Left ventricle myocardium inferior (tissue), 1 donor: ENCODE data around the gene B3GAT3. TPM values are rescaled to one million over a fixed set of nuclear protein-coding genes. Genes with fewer than 3 reads are reported as not detected.

ENCODE experiments used
- DNase-seq: peaks from one replicate; pipeline ENCODE4 v3.0.0-alpha.2; 2020
- H3K27ac ChIP-seq: fragments of 200-600 bp; replicated peaks from 2 replicates; pipeline ENCODE4 v1.8.0; 2021
- H3K27me3 ChIP-seq: fragments of 200-600 bp; 2 replicates; pipeline ENCODE4 v1.8.0; 2021; ENCODE audit warnings: low read depth
- H3K36me3 ChIP-seq: fragments of 200-600 bp; 2 replicates; pipeline ENCODE4 v1.8.0; 2021
- H3K4me1 ChIP-seq: fragments of 200-600 bp; 2 replicates; pipeline ENCODE4 v1.8.0; 2021
- H3K4me3 ChIP-seq: fragments of 200-600 bp; 2 replicates; pipeline ENCODE4 v1.8.0; 2021; ENCODE audit warnings: mild to moderate bottlenecking, moderate library complexity
- H3K9me3 ChIP-seq: fragments of 200-600 bp; replicated peaks from 2 replicates; pipeline ENCODE4 v1.8.0; 2021
- intact Hi-C: fragments of 100-400 bp; cut with micrococcal nuclease; formaldehyde crosslinking; loops from one replicate; pipeline ENCODE4 v1.11.0; 2022
- total RNA-seq: library from RNA; stranded (reverse); fragmentation: NEBNext Ultra II Directional; extraction: Animal tissue kit (Norgen Biotek cat#: 25700); gene quantifications from one replicate; pipeline ENCODE4 v1.2.1, GENCODE V29; 2021
- TF ChIP-seq, protein P1 (sequence below): fragments of 200-600 bp; IDR thresholded peaks from 2 replicates; pipeline ENCODE4 v1.8.0; 2021; ENCODE audit warnings: antibody characterized with exemption, mild to moderate bottlenecking, borderline replicate concordance
- donor health status: DM: no; HTN: yes; CAD: no; lungs with severe emphysema.

Gene B3GAT3
- total RNA-seq, 1 donor from 2014 or later: 13.2 TPM

DNA sequence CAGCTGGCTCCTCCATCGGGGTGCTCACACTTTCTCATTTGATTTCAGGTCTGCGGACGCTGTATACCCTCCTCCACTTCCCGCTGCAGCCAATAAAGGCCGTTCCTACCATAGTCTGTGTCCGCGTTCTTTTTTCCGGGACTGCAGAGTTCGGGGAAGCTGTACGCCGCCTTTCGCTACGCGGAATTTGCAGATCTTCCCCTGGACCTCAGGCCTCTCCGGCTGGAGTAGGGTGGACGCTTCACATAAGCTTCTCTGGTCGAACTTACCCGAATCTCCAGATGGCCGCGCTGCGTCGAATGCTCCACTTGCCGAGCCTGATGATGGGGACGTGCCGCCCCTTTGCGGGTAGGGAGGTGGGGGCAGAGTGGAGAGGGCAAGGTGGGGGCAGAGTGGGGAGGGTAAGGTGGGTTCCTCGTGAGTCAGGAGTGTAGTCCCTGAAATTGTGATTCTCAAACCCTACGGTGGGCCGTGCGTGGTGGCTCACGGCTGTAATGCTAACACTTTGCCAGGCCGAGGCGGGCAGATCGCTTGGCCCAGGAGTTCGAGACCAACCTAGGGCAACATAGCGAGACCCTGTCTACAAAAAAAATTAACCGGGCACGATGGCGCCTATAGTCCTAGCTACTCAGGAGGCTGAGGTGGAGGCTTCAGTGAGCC lies 43.9 kb upstream of the B3GAT3 start:
- no peaks in the 10 kb centered on the region for H3K27me3 ChIP-seq
- TF ChIP-seq, protein P1, sequence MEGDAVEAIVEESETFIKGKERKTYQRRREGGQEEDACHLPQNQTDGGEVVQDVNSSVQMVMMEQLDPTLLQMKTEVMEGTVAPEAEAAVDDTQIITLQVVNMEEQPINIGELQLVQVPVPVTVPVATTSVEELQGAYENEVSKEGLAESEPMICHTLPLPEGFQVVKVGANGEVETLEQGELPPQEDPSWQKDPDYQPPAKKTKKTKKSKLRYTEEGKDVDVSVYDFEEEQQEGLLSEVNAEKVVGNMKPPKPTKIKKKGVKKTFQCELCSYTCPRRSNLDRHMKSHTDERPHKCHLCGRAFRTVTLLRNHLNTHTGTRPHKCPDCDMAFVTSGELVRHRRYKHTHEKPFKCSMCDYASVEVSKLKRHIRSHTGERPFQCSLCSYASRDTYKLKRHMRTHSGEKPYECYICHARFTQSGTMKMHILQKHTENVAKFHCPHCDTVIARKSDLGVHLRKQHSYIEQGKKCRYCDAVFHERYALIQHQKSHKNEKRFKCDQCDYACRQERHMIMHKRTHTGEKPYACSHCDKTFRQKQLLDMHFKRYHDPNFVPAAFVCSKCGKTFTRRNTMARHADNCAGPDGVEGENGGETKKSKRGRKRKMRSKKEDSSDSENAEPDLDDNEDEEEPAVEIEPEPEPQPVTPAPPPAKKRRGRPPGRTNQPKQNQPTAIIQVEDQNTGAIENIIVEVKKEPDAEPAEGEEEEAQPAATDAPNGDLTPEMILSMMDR: no peak
- H3K4me1 ChIP-seq: peaks cover 64% of the 10 kb centered on the region
- intact Hi-C loops: no loop called here
- H3K9me3 ChIP-seq: no peaks in the 10 kb centered on the region
- H3K4me3 ChIP-seq: peak overlapping the region; percentile 93
- peaks cover 21% of the 10 kb centered on the region for H3K36me3 ChIP-seq
- DNase-seq: no peak
- peak overlapping the region; percentile 95 for H3K27ac ChIP-seq

DNA sequence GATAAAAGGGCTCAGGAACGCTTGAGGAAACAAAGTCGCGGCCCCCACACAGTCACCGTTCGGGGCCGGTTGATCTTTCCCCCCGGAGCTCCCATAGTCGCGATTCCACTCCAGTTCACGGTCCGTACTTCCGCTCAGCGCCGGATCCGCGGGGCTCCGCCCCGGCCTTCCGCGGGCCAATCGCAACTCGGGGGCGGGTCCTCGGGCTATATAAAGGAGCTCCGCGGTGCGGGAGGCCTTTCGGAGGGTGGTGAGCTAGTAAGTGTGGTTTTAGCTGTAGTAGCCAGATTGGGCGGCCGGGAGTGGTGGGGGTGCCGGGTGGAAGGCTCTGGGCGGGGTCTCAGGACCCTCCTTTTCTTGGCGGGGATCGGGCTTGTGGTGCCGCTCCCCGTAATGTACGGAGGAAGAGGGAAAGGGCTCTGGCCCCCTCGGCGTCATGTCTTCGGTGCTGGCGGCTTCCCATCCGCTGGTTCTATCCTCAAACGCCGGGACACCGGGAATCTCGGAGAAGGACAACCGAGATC lies 43.4 kb upstream of the B3GAT3 start, which contains the start of the genes C11orf98 and CSKMT:
C11orf98 (minus strand) TSS at position 136 of the 524 bp plus-strand sequence; CDS start at position 95, 41 bp downstream.
CSKMT (plus strand) TSS at position 238 of the 524 bp plus-strand sequence. CDS start 568 bp downstream, outside the sequence.
- Histone ChIP-seq H3K9me3 (no peaks in the 10 kb centered on the region), H3K36me3 (peaks cover 21% of the 10 kb centered on the region), H3K27me3 (no peaks in the 10 kb centered on the region), H3K27ac (peak within 1 kb of the TSS; percentile 95), H3K4me3 (peak within 1 kb of the TSS; percentile 93), H3K4me1 (peaks cover 58% of the 10 kb centered on the region)
- peak; percentile 94 for DNase-seq
- TF ChIP-seq, protein P1: no peak
- intact Hi-C loops: no loop called here

DNA sequence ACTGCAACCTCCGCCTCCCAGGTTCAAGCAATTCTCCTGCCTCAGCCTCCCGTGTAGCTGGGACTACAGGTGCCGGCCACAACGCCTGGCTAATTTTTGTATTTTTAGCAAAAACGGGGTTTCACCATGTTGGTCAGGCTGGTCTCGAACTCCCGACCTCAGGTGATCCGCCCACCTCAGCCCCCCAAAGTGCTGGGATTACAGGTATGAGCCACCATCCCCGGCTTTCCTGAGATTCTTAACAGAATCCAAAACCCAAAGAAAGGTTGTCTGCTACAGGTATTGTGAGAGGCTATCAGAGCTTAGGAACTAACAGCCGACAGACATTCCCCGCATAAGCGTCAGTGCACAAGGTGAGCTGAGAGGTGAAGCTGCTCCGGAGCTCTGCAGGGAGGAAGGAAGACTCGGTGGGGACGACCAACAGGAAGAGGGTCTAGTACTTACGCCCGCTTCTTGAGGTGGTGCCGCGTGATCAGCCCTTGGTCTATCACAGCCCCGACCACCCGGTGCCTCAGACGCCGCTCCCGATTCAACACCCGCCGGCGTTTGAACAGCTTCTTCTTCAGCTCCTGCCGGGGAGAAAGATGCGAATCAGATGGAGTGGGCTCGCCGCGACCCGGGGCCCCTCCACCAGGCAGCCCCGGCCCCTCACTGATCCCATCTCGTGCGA lies 42.8 kb upstream of the B3GAT3 start:
- H3K27ac ChIP-seq: peak overlapping the region; percentile 95
- peaks cover 52% of the 10 kb centered on the region for H3K4me1 ChIP-seq
- TF ChIP-seq, protein P1: no peak
- no peaks in the 10 kb centered on the region for H3K27me3 ChIP-seq
- intact Hi-C loops: no loop called here
- H3K36me3 ChIP-seq: peaks cover 21% of the 10 kb centered on the region
- H3K4me3 ChIP-seq: peak overlapping the region; percentile 93
- H3K9me3 ChIP-seq: no peaks in the 10 kb centered on the region
- DNase-seq: peak; percentile 20

DNA sequence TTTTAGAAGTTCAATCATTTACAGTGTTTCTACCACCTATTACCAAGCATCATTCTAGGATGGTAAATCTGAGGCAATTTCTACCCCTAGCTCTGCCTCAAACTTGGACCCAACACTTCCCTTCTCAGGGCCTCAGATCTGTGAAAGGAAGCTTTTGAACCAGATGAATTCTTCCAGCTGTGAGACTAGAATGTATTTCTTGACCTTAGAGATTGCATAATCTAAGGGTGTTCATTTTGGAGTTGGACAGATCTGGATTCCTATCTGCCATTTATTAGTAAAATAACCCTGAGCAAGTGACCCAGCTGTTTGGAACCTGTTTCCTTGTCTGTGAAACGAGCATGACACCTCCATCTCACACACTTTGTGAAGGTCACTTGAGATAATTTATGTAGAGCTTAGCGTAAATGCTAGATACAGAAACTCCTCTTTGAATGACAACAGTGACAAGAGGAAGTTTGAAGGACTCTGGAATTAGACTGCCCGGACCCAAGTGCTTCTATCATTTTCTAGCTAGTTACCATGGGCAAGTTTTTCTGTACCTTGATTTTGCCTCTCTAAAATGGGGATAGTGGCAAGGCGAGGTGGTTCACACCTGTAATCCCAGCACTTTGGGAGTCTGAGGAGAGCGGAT lies 35.1 kb upstream of the B3GAT3 start:
- Histone ChIP-seq H3K36me3 (peaks cover 1% of the 10 kb centered on the region), H3K27me3 (no peaks in the 10 kb centered on the region), H3K27ac (no peak overlapping the region), H3K4me1 (peaks cover 12% of the 10 kb centered on the region), H3K4me3 (no peak overlapping the region), H3K9me3 (no peaks in the 10 kb centered on the region)
- intact Hi-C loops: no loop called here
- no peak for DNase-seq
- TF ChIP-seq, protein P1: no peak

DNA sequence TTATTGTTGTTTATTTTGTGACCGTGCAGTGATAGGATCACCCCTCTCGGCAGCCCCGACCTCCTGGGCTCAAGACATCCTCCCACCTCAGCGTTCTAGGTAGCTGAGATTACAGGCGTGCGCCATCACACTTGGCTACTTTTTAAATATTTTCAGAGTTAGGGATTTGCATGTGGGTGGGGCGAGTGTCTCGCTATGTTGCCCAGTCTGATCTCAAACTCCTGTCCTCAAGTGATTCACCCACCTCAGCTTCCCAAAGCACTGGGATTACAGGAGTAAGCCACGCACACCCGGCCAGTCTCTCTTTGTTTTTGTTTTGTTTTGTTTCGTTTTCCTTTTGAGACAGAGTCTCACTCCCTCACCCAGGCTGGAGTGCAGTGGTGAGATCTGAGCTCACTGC lies 32.5 kb upstream of the B3GAT3 start:
- Histone ChIP-seq H3K4me1 (peaks cover 21% of the 10 kb centered on the region), H3K27me3 (no peaks in the 10 kb centered on the region), H3K9me3 (no peaks in the 10 kb centered on the region), H3K27ac (no peak overlapping the region), H3K36me3 (peaks cover 6% of the 10 kb centered on the region), H3K4me3 (no peak overlapping the region)
- DNase-seq: no peak
- TF ChIP-seq, protein P1: no peak
- intact Hi-C loops: no loop called here
